ENCODE data around the gene HSFX4.
"Not testable (repeated sequence)": the region's sequence is repeated elsewhere in the genome, so short reads cannot be mapped to it uniquely, and the experiment has no call there.

GRCh38 chrX:149929400-149929799 is at the start of gene HSFX4:
- not testable (repeated sequence) for TF ChIP-seq CTCF (conservative IDR thresholded peaks at IDR 0.05 in 1 of 2, IDR thresholded peaks at IDR 0.05 in 1 of 2; ENCODE audit: low read depth in 1 of 2, low read length in 2 of 2); EZH2 (IDR thresholded peaks at IDR 0.05; ENCODE audit: low read length, missing control alignments)

All from fibroblast of lung (primary cell).